ENCODE results near the gene MYH7B. TPM values are rescaled to one million over a fixed set of nuclear protein-coding genes. Genes with fewer than 3 reads are reported as not detected.

The MYH7B gene
- total and polyA plus RNA-seq, 5 experiments from 2014 or later, result 0.49 to 0.83 (median 0.82) TPM; not detected in 2

- Mint-ChIP-seq H3K27ac (peak overlapping the region in 2 of 10 donors; percentile 59 to 70), H3K4me1 (peaks cover 0 to 6% (median 0%) of the 10 kb centered on the region in 4 donors), H3K36me3 (peaks cover 0 to 11% (median 0%) of the 10 kb centered on the region in 3 donors), H3K9me3 (no peaks in the 10 kb centered on the region), H3K27me3 (no peaks in the 10 kb centered on the region), H3K4me3 (no peak overlapping the region)
- POLR2A ChIA-PET, result no interaction called here
- DNase-seq, result no peak
- no peak for ATAC-seq
Measured at GRCh38 chr20:34990661-34991214, 35.1 kb downstream of the MYH7B start.

- peaks cover 0 to 21% (median 9%) of the 10 kb centered on the region in 3 donors for H3K36me3 Mint-ChIP-seq
- H3K4me3 Mint-ChIP-seq, result no peak overlapping the region
- no peaks in the 10 kb centered on the region for H3K27me3 Mint-ChIP-seq
- DNase-seq (no peak), ATAC-seq (no peak)
- POLR2A ChIA-PET, result no interaction called here
- no peak overlapping the region for H3K27ac Mint-ChIP-seq
- peaks cover 0 to 9% (median 6%) of the 10 kb centered on the region in 4 donors for H3K4me1 Mint-ChIP-seq
- no peaks in the 10 kb centered on the region for H3K9me3 Mint-ChIP-seq
Measured at GRCh38 chr20:34992751-34993417, 37.2 kb downstream of the MYH7B start.

GRCh38 chr20:34993941-34994508, 38.4 kb downstream of the MYH7B start:
- Mint-ChIP-seq H3K4me3 (no peak overlapping the region), H3K9me3 (no peaks in the 10 kb centered on the region), H3K27ac (no peak overlapping the region), H3K4me1 (peaks cover 0 to 8% (median 6%) of the 10 kb centered on the region in 4 donors), H3K36me3 (peaks cover 0 to 31% (median 18%) of the 10 kb centered on the region in 3 donors), H3K27me3 (no peaks in the 10 kb centered on the region)
- POLR2A ChIA-PET, result no interaction called here
- ATAC-seq (no peak), DNase-seq (no peak)

- Mint-ChIP-seq H3K4me1 (peaks cover 0 to 8% (median 6%) of the 10 kb centered on the region in 4 donors), H3K27ac (peak overlapping the region in 2 of 10 donors; percentile 24 to 43), H3K36me3 (peaks cover 0 to 35% (median 19%) of the 10 kb centered on the region in 3 donors), H3K9me3 (no peaks in the 10 kb centered on the region), H3K4me3 (no peak overlapping the region), H3K27me3 (no peaks in the 10 kb centered on the region)
- POLR2A ChIA-PET, result no interaction called here
- ATAC-seq (no peak), DNase-seq (no peak)
Measured at GRCh38 chr20:34994509-34995131, 39.0 kb downstream of the MYH7B start.

GRCh38 chr20:34995192-34995591, 39.5 kb downstream of the MYH7B start:
- no peak for ATAC-seq
- Mint-ChIP-seq H3K27me3 (no peaks in the 10 kb centered on the region), H3K4me1 (peaks cover 0 to 8% (median 6%) of the 10 kb centered on the region in 4 donors), H3K27ac (peak overlapping the region in 1 of 10 donors; percentile 40), H3K4me3 (no peak overlapping the region), H3K9me3 (no peaks in the 10 kb centered on the region), H3K36me3 (peaks cover 0 to 41% (median 19%) of the 10 kb centered on the region in 3 donors)
- POLR2A ChIA-PET, result no interaction called here
- DNase-seq, result no peak

GRCh38 chr20:34995696-34996095, 40.0 kb downstream of the MYH7B start:
- peak overlapping the region in 1 of 10 donors; percentile 50 for H3K27ac Mint-ChIP-seq
- H3K4me1 Mint-ChIP-seq, result peaks cover 0 to 8% (median 6%) of the 10 kb centered on the region in 4 donors
- peaks cover 0 to 44% (median 21%) of the 10 kb centered on the region in 3 donors for H3K36me3 Mint-ChIP-seq
- POLR2A ChIA-PET, result no interaction called here
- DNase-seq, result no peak
- ATAC-seq, result no peak
- no peak overlapping the region for H3K4me3 Mint-ChIP-seq
- no peaks in the 10 kb centered on the region for H3K9me3 Mint-ChIP-seq
- no peaks in the 10 kb centered on the region for H3K27me3 Mint-ChIP-seq

GRCh38 chr20:34996243-34997028, 40.8 kb downstream of the MYH7B start:
- DNase-seq (no peak), ATAC-seq (no peak)
- Mint-ChIP-seq H3K36me3 (peaks cover 0 to 47% (median 21%) of the 10 kb centered on the region in 3 donors), H3K9me3 (no peaks in the 10 kb centered on the region), H3K27me3 (no peaks in the 10 kb centered on the region), H3K4me3 (peak overlapping the region in 2 of 10 donors; percentile 32 to 34), H3K4me1 (peaks cover 0 to 6% (median 6%) of the 10 kb centered on the region in 4 donors), H3K27ac (peak overlapping the region in 2 of 10 donors; percentile 9 to 50)
- POLR2A ChIA-PET, result no interaction called here

- POLR2A ChIA-PET, result no interaction called here
- H3K4me3 Mint-ChIP-seq, result peak overlapping the region in 2 of 10 donors; percentile 10 to 32
- H3K36me3 Mint-ChIP-seq, result peaks cover 0 to 51% (median 22%) of the 10 kb centered on the region in 3 donors
- H3K27ac Mint-ChIP-seq, result peak overlapping the region in 2 of 10 donors; percentile 46 to 52
- no peaks in the 10 kb centered on the region for H3K9me3 Mint-ChIP-seq
- peaks cover 0 to 6% (median 6%) of the 10 kb centered on the region in 4 donors for H3K4me1 Mint-ChIP-seq
- H3K27me3 Mint-ChIP-seq, result no peaks in the 10 kb centered on the region
- ATAC-seq, result peak in 1 of 2 donors; percentile 36
- DNase-seq, result no peak
Measured at GRCh38 chr20:34997131-34997561, 41.5 kb downstream of the MYH7B start.

GRCh38 chr20:34997774-34998173, 42.1 kb downstream of the MYH7B start:
- peaks cover 0 to 6% (median 6%) of the 10 kb centered on the region in 4 donors for H3K4me1 Mint-ChIP-seq
- peak overlapping the region in 6 of 10 donors; percentile 6 to 83 (median 62) for H3K27ac Mint-ChIP-seq
- no peak overlapping the region for H3K4me3 Mint-ChIP-seq
- no peaks in the 10 kb centered on the region for H3K9me3 Mint-ChIP-seq
- peaks cover 0 to 52% (median 22%) of the 10 kb centered on the region in 3 donors for H3K36me3 Mint-ChIP-seq
- H3K27me3 Mint-ChIP-seq, result no peaks in the 10 kb centered on the region
- DNase-seq (no peak), ATAC-seq (no peak)
- POLR2A ChIA-PET, result no interaction called here

GRCh38 chr20:34998331-34998950, 42.8 kb downstream of the MYH7B start:
- Mint-ChIP-seq H3K4me1 (peaks cover 0 to 6% (median 6%) of the 10 kb centered on the region in 4 donors), H3K4me3 (no peak overlapping the region), H3K9me3 (no peaks in the 10 kb centered on the region), H3K36me3 (peaks cover 0 to 52% (median 22%) of the 10 kb centered on the region in 3 donors), H3K27me3 (no peaks in the 10 kb centered on the region), H3K27ac (peak overlapping the region in 1 of 10 donors; percentile 64)
- no peak for ATAC-seq
- no peak for DNase-seq
- POLR2A ChIA-PET, result no interaction called here

GRCh38 chr20:34999021-34999451, 43.4 kb downstream of the MYH7B start:
- POLR2A ChIA-PET, result no interaction called here
- Mint-ChIP-seq H3K36me3 (peaks cover 0 to 52% (median 22%) of the 10 kb centered on the region in 3 donors), H3K4me3 (no peak overlapping the region), H3K27me3 (no peaks in the 10 kb centered on the region), H3K9me3 (no peaks in the 10 kb centered on the region), H3K4me1 (peaks cover 0 to 6% (median 6%) of the 10 kb centered on the region in 4 donors), H3K27ac (peak overlapping the region in 1 of 10 donors; percentile 64)
- DNase-seq, result no peak
- ATAC-seq, result no peak

GRCh38 chr20:34999782-35000181, 44.1 kb downstream of the MYH7B start:
- peaks cover 0 to 6% (median 6%) of the 10 kb centered on the region in 4 donors for H3K4me1 Mint-ChIP-seq
- POLR2A ChIA-PET, result no interaction called here
- no peaks in the 10 kb centered on the region for H3K9me3 Mint-ChIP-seq
- H3K27ac Mint-ChIP-seq, result no peak overlapping the region
- DNase-seq (no peak), ATAC-seq (no peak)
- no peaks in the 10 kb centered on the region for H3K27me3 Mint-ChIP-seq
- peaks cover 0 to 59% (median 24%) of the 10 kb centered on the region in 3 donors for H3K36me3 Mint-ChIP-seq
- H3K4me3 Mint-ChIP-seq, result no peak overlapping the region

Measured in naive thymus-derived CD8-positive, alpha-beta T cell (primary cell).